GM10266 (cell line): ENCODE measurements around the gene TRIM36.

Source experiments
- DNase-seq: peaks from one replicate; pipeline ENCODE4 v3.0.0; 2012; ENCODE audit errors: extremely low spot score
- TF ChIP-seq, protein P1 (sequence below): IDR thresholded peaks from 2 replicates; pipeline ENCODE4 v1.5.1; 2012; ENCODE audit warnings: mild to moderate bottlenecking, low read depth; ENCODE audit not compliant: control insufficient read depth, insufficient read depth; ENCODE audit errors: missing control alignments

Gene TRIM36

DNA sequence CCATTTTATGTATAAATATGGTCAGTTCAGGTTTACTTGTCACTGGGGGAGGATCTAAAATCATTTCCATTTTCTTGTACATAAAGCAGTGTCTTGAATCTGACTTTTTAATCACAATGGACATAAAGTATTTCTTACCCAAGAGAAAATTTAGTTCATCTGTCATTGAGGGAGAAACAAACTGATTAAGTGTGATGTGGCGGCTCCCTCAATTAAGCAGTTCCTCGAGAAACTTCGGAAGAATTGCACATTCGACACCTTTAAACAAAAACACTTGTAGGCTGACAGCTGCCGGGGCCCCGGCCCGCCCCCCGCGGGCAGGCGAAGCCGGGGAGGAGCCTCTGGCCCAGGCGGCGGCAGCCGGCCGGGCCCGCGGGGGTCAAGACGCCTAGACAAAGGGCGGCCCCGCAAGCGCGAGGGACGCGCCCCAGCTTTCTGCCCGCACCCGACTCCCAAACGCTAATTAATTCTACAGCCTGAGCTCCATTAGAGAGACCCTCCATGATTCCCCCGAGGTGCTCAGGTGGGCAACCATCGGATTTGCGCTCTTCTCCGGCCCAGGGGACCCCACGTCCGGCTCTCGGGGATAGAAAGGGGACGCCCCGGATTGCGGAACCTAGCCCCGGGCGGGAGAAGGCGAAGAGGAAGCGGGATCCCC, 750 bp downstream of the TRIM36 start:
- TF ChIP-seq, protein P1, sequence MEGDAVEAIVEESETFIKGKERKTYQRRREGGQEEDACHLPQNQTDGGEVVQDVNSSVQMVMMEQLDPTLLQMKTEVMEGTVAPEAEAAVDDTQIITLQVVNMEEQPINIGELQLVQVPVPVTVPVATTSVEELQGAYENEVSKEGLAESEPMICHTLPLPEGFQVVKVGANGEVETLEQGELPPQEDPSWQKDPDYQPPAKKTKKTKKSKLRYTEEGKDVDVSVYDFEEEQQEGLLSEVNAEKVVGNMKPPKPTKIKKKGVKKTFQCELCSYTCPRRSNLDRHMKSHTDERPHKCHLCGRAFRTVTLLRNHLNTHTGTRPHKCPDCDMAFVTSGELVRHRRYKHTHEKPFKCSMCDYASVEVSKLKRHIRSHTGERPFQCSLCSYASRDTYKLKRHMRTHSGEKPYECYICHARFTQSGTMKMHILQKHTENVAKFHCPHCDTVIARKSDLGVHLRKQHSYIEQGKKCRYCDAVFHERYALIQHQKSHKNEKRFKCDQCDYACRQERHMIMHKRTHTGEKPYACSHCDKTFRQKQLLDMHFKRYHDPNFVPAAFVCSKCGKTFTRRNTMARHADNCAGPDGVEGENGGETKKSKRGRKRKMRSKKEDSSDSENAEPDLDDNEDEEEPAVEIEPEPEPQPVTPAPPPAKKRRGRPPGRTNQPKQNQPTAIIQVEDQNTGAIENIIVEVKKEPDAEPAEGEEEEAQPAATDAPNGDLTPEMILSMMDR: no peak
- DNase-seq: no peak

DNA sequence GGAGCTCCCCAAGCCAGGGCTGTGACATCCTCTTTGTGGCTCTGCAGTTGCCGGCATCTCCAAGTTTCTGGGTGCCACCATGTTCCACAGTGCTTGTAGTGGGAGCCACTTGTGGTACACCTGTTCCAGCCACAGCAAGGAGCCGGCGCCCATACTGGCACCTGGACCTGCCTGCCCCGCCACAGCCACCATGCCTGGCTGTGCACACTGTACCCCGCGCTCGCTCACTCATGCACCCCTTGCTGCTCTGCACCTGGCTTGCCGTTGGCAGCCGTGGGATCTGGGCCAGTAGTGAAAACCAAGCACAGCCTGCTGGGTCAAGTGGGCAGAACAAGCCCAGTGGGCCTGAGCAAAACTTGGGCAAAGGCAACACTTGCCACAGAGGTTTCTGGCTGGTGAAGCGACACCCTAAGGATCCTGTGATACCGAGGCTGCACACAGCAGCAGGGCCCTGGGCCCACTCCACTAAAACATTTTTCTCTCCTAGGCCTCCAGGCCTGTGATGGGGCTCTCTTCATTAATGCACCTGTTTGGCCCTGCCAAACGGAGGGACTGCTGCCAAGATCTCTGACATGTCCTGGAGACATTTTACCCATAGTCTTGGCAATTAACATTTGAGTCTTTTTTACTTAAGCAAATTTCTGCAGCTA, 2.8 kb downstream of the TRIM36 start:
- TF ChIP-seq, protein P1: no peak
- DNase-seq: no peak

DNA sequence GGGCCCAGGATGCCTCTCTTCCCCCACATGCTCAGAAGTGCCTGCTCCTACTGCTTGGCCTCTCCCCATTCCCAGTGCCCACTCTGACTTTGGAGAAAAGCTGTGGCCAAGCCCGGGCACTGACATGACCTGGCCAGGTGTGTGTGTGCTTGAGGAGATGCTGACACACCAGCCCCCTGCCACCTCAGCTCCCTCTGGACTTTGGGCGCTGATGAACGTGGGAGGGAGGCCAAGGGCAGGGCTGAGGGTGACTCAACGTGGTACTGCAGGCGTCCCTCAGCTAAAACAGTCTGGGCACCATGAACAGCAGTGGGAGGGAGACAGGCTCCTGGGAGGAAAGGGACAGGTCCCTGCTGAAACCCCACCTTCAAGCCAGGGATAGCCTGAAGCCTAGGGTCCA, 3.9 kb downstream of the TRIM36 start:
- TF ChIP-seq, protein P1: no peak
- no peak for DNase-seq

DNA sequence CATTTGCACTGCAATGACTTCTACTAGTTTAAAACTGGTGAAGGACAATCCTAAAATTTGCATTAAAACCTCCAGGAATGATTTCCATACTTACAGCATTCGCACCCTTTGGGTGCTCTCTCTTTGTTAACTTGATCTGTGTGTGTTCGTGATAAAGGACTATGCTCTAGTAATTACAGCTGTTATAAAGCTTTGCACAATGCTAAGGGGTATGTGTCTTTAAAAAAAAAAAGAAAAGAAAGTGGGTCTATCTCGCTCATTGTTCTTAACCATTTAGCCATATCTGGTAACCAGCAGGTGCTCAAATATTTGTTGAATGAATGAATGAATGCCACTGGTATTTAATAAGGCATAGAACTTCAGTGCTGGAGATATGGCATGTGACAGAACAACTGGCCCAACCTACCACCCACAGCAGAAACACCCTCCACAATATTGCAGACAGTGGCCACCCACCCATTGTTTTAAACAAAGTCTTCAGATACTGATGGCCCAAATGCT, 8.7 kb downstream of the TRIM36 start:
- TF ChIP-seq, protein P1: no peak
- DNase-seq: no peak

DNA sequence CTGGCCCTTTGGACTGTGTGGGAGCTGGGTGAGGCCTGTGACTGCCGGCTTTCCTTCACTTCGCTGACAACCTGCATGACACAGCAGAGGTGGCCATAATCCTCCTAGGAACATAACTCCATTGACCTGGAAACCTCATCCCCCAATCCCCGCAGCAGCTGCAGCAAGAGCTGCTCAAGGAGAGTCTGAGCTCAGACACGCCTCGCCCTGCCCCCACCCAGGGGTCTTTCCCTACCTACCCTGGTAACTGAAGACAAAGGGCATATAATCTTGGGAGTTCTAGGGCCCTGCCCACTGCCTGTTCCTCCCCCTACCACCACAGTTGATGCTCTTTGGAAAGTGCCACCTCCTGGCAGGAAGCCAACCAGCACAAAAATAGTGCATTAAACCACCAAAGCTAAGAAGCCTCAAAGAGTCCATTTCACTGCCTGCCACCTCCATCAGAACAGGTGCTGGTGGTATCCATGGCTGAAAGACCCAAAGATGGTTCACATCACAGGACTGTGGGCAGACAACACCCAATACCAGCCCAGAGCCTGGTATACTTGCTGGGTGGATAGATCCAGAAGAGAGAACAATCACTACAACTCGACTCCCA, 18.4 kb downstream of the TRIM36 start:
- TF ChIP-seq, protein P1: no peak
- DNase-seq: no peak

DNA sequence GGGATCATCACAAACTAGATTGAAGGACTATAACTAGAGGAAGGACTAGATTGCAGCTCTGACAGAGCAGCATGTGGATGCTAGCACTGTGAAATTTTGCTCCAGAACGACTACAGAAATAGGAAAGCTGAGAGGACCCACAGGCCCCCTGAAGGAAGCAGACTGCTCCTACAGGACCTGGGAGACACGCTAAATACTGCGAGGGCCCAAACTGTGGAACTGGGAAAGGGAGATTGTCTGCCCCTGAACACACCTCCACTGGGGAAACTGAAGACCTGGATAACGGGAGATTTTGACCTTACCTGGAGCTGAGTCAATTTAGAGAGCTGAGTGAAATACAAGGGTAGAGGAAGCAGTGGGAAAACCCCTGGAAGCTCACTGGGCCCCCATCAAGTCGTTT, 19.2 kb downstream of the TRIM36 start:
- TF ChIP-seq, protein P1: no peak
- no peak for DNase-seq

DNA sequence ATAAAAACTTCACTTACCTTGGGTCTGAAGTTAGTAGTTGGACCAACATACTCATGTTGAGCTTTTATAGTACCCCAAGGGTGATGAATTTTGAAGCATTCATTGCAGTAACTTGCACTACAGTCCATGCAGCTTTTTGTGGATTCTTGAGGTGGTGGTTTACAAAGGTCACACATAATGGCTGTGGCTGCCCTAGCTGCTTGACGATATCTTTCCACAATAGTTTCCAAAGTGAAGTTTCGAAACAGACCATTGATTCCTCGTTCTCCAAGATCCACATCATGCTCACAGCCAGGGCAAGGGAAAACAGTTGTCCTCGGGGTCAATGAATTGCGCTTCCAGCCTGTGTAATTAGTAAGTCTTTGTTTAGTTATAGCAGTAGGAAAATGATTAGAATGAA, 22.7 kb downstream of the TRIM36 start:
- TF ChIP-seq, protein P1: no peak
- no peak for DNase-seq
